ENCODE data around the gene CMTM3. TPM values are rescaled to one million over a fixed set of nuclear protein-coding genes. Genes with fewer than 3 reads are reported as not detected.

Gene CMTM3
- total and polyA plus RNA-seq, 8 donors = 0.87 to 12.2 (median 8.5) TPM; not detected in 2

GRCh38 chr16:66596986-66597848, 7.3 kb upstream of the CMTM3 start:
- no peak for DNase-seq
- intact Hi-C loops (cut with DNase I; ENCODE audit: low total_unique reads) = no loop called here

DNA sequence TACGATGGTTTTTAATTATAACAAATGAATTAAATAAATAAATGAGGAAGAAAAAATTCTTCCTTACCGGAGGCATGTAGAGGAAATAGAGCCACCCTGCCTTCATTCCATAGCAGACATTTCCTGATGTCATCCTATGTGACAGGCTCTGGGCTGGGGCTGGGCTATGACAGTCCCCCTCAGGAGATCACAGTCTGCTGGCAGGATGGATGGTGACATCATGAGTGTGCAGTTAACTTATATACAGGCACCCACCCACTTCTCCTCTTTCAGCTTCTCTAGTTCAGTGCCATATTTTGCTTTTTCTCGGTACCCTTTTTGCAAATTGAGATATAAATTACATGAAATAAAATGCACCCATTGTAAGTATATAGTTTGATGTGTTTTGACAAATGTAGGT, 6.4 kb upstream of the CMTM3 start:
- DNase-seq = no peak
- H3K36me3 ChIP-seq = no peaks in the 10 kb centered on the region
- no peak overlapping the region for H3K4me3 ChIP-seq
- WGBS, 5 donors = 84 to 87% (median 85%) methylated on average over 3 of the region's 3 CpGs
- no peak overlapping the region for H3K27ac ChIP-seq
- peaks cover 0 to 4% (median 0%) of the 10 kb centered on the region in 4 donors for H3K9me3 ChIP-seq
- H3K27me3 ChIP-seq = peaks cover 0 to 6% (median 0%) of the 10 kb centered on the region in 3 donors
- TF ChIP-seq POLR2AphosphoS5 (IDR thresholded peaks at IDR 0.05) (no peak), CTCF (IDR thresholded peaks at IDR 0.05) (no peak), EP300 (IDR thresholded peaks at IDR 0.05) (no peak), POLR2A (IDR thresholded peaks at IDR 0.05) (no peak)
- intact Hi-C loops (cut with DNase I; ENCODE audit: low total_unique reads) = no loop called here
- H3K4me1 ChIP-seq = no peaks in the 10 kb centered on the region

More at GRCh38 chr16:66596986-66597848, 7.3 kb upstream of the CMTM3 start:
- Histone ChIP-seq H3K27ac (no peak overlapping the region), H3K4me3 (no peak overlapping the region), H3K36me3 (no peaks in the 10 kb centered on the region), H3K4me1 (no peaks in the 10 kb centered on the region), H3K27me3 (peaks cover 0 to 6% (median 0%) of the 10 kb centered on the region in 3 donors), H3K9me3 (peaks cover 0 to 4% (median 0%) of the 10 kb centered on the region in 4 donors)
- WGBS, 5 donors = 77 to 88% (median 82%) methylated on average over 5 of the region's 5 CpGs
- TF ChIP-seq EP300 (IDR thresholded peaks at IDR 0.05) = no peak
- TF ChIP-seq POLR2AphosphoS5 (IDR thresholded peaks at IDR 0.05) = no peak
- TF ChIP-seq CTCF (IDR thresholded peaks at IDR 0.05) = no peak
- no peak for TF ChIP-seq POLR2A (IDR thresholded peaks at IDR 0.05)

GRCh38 chr16:66599726-66600125, 4.8 kb upstream of the CMTM3 start:
- no peaks in the 10 kb centered on the region for H3K36me3 ChIP-seq
- no peaks in the 10 kb centered on the region for H3K9me3 ChIP-seq
- no peak overlapping the region for H3K27ac ChIP-seq
- H3K27me3 ChIP-seq = peaks cover 0 to 10% (median 0%) of the 10 kb centered on the region in 3 donors
- TF ChIP-seq POLR2A (IDR thresholded peaks at IDR 0.05) (no peak), POLR2AphosphoS5 (IDR thresholded peaks at IDR 0.05) (no peak), CTCF (IDR thresholded peaks at IDR 0.05) (no peak), EP300 (IDR thresholded peaks at IDR 0.05) (no peak)
- 90 to 96% (median 95%) methylated on average over 4 of the region's 4 CpGs for WGBS, 5 donors
- no peak for DNase-seq
- H3K4me3 ChIP-seq = no peak overlapping the region
- intact Hi-C loops (cut with DNase I; ENCODE audit: low total_unique reads) = loop anchor here (5.0 kb wide), 1 partner anchor 192 kb away; no protein-coding TSS in a partner anchor
- H3K4me1 ChIP-seq = peaks cover 11 to 16% (median 14%) of the 10 kb centered on the region in 4 donors

DNA sequence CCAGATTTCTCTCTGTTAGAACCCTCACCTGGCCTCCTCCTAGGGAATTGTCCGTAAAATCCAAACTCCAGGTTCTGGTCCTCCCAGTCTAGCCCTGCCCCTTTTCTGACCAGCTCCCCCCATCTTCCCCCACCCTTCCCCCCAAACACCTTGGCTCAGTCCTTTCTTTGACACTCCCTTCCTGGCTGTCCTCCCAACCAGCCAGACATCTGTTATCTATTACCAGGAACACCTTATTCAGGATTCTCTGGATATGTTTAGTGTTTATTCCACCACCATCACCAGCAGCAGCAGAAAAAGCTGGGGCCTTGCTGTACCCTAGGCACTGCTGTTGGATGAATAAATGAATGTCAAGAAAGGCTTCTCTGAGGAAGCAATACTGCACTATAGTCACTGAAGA, 4.0 kb upstream of the CMTM3 start:
- DNase-seq = no peak
- no peak for TF ChIP-seq POLR2AphosphoS5 (IDR thresholded peaks at IDR 0.05)
- no peak for TF ChIP-seq EP300 (IDR thresholded peaks at IDR 0.05)
- no peak for TF ChIP-seq CTCF (IDR thresholded peaks at IDR 0.05)
- TF ChIP-seq POLR2A (IDR thresholded peaks at IDR 0.05) = no peak
- Histone ChIP-seq H3K27me3 (peaks cover 0 to 17% (median 6%) of the 10 kb centered on the region in 3 donors), H3K9me3 (no peaks in the 10 kb centered on the region), H3K27ac (no peak overlapping the region), H3K36me3 (no peaks in the 10 kb centered on the region), H3K4me1 (peaks cover 14 to 22% (median 22%) of the 10 kb centered on the region in 4 donors), H3K4me3 (no peak overlapping the region)
- intact Hi-C loops (cut with DNase I; ENCODE audit: low total_unique reads) = loop anchor here (5.0 kb wide), 1 partner anchor 193 kb away; no protein-coding TSS in a partner anchor
- 89 to 100% (median 95%) methylated on average over 1 of the region's 1 CpG for WGBS, 5 donors
